Kidney epithelial cell (primary cell): Measurements from ENCODE around the gene TET2. TPM values are rescaled to one million over a fixed set of nuclear protein-coding genes. Genes with fewer than 3 reads are reported as not detected.

Experiments
- DNase-seq: peaks from one replicate; pipeline ENCODE4 v3.0.0-alpha.2; 2010; ENCODE audit warnings: low read depth
- H3K27me3 ChIP-seq: 2 replicates; pipeline ENCODE4 v1.6.0; 2011; ENCODE audit warnings: low read length; ENCODE audit not compliant: control insufficient read depth, insufficient read depth
- H3K36me3 ChIP-seq: 2 replicates; pipeline ENCODE4 v1.5.1; 2011; ENCODE audit warnings: low read length; ENCODE audit not compliant: control insufficient read depth, insufficient read depth
- H3K4me3 ChIP-seq: 2 replicates; pipeline ENCODE4 v1.5.1; 2011; ENCODE audit warnings: low read depth, mild to moderate bottlenecking, control low read depth, low read length
- total RNA-seq: library from RNA; depleted of rRNA; stranded (reverse); fragments of >200 nt; gene quantifications from 2 replicates; pipeline ENCODE4 v1.2.3, GENCODE V29; 2015
- TF ChIP-seq, protein P1 (sequence below): IDR thresholded peaks from 2 replicates; pipeline ENCODE4 v1.5.1; 2011; ENCODE audit warnings: mild to moderate bottlenecking, moderate library complexity, low read length, control low read depth, inconsistent platforms; ENCODE audit not compliant: insufficient read depth, poor library complexity, severe bottlenecking

TET2 gene
- total RNA-seq, 1 donor from 2014 or later, result 10.4 TPM

DNA sequence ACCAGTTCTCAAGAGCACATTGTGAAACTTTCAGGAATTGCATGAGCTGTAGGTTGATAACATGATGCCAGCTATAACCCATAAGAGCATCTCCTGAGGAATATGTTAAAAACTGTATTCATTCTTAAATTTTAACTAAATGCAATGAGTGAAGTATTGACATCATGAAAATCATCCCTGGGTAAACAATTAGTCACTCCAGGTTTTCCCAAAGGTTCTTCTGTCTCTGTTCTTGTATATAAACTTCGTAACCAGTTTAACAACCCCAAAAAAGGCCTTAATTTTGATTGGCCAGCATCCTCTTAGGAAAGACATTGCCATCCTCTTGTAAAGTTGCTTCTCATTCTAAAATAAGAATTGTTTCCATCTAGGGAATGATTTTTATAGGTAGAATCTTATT lies 80.4 kb downstream of the TET2 start:
- H3K4me3 ChIP-seq, result no peak overlapping the region
- no peaks in the 10 kb centered on the region for H3K36me3 ChIP-seq
- no peak for DNase-seq
- no peaks in the 10 kb centered on the region for H3K27me3 ChIP-seq
- TF ChIP-seq, protein P1, sequence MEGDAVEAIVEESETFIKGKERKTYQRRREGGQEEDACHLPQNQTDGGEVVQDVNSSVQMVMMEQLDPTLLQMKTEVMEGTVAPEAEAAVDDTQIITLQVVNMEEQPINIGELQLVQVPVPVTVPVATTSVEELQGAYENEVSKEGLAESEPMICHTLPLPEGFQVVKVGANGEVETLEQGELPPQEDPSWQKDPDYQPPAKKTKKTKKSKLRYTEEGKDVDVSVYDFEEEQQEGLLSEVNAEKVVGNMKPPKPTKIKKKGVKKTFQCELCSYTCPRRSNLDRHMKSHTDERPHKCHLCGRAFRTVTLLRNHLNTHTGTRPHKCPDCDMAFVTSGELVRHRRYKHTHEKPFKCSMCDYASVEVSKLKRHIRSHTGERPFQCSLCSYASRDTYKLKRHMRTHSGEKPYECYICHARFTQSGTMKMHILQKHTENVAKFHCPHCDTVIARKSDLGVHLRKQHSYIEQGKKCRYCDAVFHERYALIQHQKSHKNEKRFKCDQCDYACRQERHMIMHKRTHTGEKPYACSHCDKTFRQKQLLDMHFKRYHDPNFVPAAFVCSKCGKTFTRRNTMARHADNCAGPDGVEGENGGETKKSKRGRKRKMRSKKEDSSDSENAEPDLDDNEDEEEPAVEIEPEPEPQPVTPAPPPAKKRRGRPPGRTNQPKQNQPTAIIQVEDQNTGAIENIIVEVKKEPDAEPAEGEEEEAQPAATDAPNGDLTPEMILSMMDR, result no peak

DNA sequence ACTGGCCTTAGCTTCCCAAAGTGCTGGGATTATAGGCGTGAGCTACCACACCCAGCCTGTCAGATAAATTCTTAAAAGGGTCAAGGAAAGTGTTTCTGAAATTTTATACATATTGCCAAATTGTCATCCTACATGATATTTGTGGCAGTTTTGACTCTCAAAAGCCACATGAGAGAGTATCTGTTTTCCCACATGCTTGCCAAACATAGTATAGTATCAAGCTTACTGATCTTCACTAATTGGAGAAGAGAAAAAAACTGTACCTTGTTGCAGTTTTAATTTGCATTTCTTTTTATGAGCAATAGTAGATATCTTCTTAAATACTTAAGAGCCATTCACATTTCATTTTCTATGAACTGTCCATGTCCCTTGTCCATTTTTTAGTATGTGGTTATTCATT lies 83.6 kb downstream of the TET2 start:
- Histone ChIP-seq H3K27me3 (no peaks in the 10 kb centered on the region), H3K36me3 (no peaks in the 10 kb centered on the region), H3K4me3 (no peak overlapping the region)
- no peak for DNase-seq
- TF ChIP-seq, protein P1, result no peak

DNA sequence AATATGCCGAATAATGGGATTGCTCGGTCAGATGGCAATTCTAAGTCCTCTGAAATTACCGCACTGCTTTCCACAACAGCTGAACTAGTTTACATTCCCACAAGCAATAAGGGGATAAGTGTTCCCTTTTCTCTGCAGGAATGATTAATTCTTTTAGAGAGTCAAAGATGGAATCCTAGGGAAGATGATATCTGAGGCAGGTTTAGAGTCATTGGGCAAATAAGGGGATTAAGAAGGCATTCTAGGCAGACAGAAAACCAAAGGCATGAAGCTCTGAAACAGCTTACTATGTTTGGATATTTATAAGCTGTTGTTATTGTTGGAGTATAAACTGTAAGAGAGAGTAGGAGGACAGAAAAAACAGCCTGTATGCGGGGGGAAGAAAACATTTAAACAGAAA lies 85.7 kb downstream of the TET2 start:
- Histone ChIP-seq H3K4me3 (no peak overlapping the region), H3K36me3 (peaks cover 1% of the 10 kb centered on the region), H3K27me3 (no peaks in the 10 kb centered on the region)
- DNase-seq, result no peak
- TF ChIP-seq, protein P1, result no peak

DNA sequence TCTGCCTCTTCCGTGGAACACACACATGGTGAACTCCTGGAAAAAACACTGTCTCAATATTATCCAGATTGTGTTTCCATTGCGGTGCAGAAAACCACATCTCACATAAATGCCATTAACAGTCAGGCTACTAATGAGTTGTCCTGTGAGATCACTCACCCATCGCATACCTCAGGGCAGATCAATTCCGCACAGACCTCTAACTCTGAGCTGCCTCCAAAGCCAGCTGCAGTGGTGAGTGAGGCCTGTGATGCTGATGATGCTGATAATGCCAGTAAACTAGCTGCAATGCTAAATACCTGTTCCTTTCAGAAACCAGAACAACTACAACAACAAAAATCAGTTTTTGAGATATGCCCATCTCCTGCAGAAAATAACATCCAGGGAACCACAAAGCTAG lies 87.9 kb downstream of the TET2 start:
- Histone ChIP-seq H3K27me3 (no peaks in the 10 kb centered on the region), H3K36me3 (peaks cover 1% of the 10 kb centered on the region), H3K4me3 (no peak overlapping the region)
- no peak for DNase-seq
- TF ChIP-seq, protein P1, result no peak

DNA sequence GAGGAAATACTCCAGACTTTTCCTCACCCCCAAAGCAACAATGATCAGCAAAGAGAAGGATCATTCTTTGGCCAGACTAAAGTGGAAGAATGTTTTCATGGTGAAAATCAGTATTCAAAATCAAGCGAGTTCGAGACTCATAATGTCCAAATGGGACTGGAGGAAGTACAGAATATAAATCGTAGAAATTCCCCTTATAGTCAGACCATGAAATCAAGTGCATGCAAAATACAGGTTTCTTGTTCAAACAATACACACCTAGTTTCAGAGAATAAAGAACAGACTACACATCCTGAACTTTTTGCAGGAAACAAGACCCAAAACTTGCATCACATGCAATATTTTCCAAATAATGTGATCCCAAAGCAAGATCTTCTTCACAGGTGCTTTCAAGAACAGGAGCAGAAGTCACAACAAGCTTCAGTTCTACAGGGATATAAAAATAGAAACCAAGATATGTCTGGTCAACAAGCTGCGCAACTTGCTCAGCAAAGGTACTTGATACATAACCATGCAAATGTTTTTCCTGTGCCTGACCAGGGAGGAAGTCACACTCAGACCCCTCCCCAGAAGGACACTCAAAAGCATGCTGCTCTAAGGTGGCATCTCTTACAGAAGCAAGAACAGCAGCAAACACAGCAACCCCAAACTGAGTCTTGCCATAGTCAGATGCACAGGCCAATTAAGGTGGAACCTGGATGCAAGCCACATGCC lies 89.7 kb downstream of the TET2 start:
- TF ChIP-seq, protein P1, result no peak
- no peak for DNase-seq
- no peaks in the 10 kb centered on the region for H3K27me3 ChIP-seq
- H3K4me3 ChIP-seq, result no peak overlapping the region
- peaks cover 1% of the 10 kb centered on the region for H3K36me3 ChIP-seq

DNA sequence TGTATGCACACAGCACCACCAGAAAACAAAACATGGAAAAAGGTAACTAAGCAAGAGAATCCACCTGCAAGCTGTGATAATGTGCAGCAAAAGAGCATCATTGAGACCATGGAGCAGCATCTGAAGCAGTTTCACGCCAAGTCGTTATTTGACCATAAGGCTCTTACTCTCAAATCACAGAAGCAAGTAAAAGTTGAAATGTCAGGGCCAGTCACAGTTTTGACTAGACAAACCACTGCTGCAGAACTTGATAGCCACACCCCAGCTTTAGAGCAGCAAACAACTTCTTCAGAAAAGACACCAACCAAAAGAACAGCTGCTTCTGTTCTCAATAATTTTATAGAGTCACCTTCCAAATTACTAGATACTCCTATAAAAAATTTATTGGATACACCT lies 90.2 kb downstream of the TET2 start:
- H3K4me3 ChIP-seq, result no peak overlapping the region
- DNase-seq, result no peak
- TF ChIP-seq, protein P1, result no peak
- H3K36me3 ChIP-seq, result peaks cover 1% of the 10 kb centered on the region
- H3K27me3 ChIP-seq, result no peaks in the 10 kb centered on the region
